HG03060 (cell line): Measurements from ENCODE around the gene PCNX1.
"Not testable (repeated sequence)": the region's sequence is repeated elsewhere in the genome, so short reads cannot be mapped to it uniquely, and the experiment has no call there.

Source experiments
- ATAC-seq: cut with Tn5 transposase; IDR thresholded peaks from one replicate; pipeline ENCODE4 v1.9.1; 2021; ENCODE audit warnings: low read depth, moderate number of reproducible peaks; ENCODE audit not compliant: unreplicated experiment

The PCNX1 gene

GRCh38 chr14:71140157-71140556 lies 232.9 kb downstream of the PCNX1 start:
- no peak for ATAC-seq

- no peak for ATAC-seq
Measured at GRCh38 chr14:71141701-71142374, 234.6 kb downstream of the PCNX1 start.

GRCh38 chr14:71142375-71143038 lies 235.2 kb downstream of the PCNX1 start:
- no peak for ATAC-seq

- no peak for ATAC-seq
Measured at GRCh38 chr14:71143381-71144290, 236.4 kb downstream of the PCNX1 start.

- not testable (repeated sequence) for ATAC-seq
Measured at GRCh38 chr14:71147335-71147734, 240.1 kb downstream of the PCNX1 start.

GRCh38 chr14:71148627-71149026 lies 241.4 kb downstream of the PCNX1 start:
- no peak for ATAC-seq

GRCh38 chr14:71150737-71151136 lies 243.5 kb downstream of the PCNX1 start:
- no peak for ATAC-seq

- no peak for ATAC-seq
Measured at GRCh38 chr14:71155743-71156142, 248.5 kb downstream of the PCNX1 start.

GRCh38 chr14:71163050-71163841 lies 256.0 kb downstream of the PCNX1 start:
- no peak for ATAC-seq

- ATAC-seq = no peak
Measured at GRCh38 chr14:71163842-71164629, 256.8 kb downstream of the PCNX1 start.
